Hematopoietic multipotent progenitor cell treated with erythropoietin and hydrocortisone succinate and interleukin-3 and kit ligand, for 17 days (in vitro differentiated cells): Measurements from ENCODE around the gene SCYGR1.
"Not testable (repeated sequence)": the region's sequence is repeated elsewhere in the genome, so short reads cannot be mapped to it uniquely, and the experiment has no call there.

Source experiments
- DNase-seq: peaks from one replicate; pipeline ENCODE4 v3.0.0-alpha.2; 2015; ENCODE audit warnings: low spot score

The SCYGR1 gene

GRCh38 chr2:227370092-227370491 is 17.7 kb downstream of the SCYGR1 start:
- DNase-seq, result no peak

GRCh38 chr2:227368574-227368973 is 19.2 kb downstream of the SCYGR1 start:
- DNase-seq, result no peak

GRCh38 chr2:227367427-227367795 is 20.3 kb downstream of the SCYGR1 start:
- DNase-seq, result no peak

GRCh38 chr2:227366769-227367426 is 20.9 kb downstream of the SCYGR1 start:
- no peak for DNase-seq

- no peak for DNase-seq
Observed at GRCh38 chr2:227365833-227366232, 21.9 kb downstream of the SCYGR1 start.

- not testable (repeated sequence) for DNase-seq
Observed at GRCh38 chr2:227364585-227365263, 23.0 kb downstream of the SCYGR1 start.

GRCh38 chr2:227363756-227364155 is 24.0 kb downstream of the SCYGR1 start:
- DNase-seq, result no peak

GRCh38 chr2:227360351-227360750 is 27.4 kb downstream of the SCYGR1 start:
- no peak for DNase-seq

- no peak for DNase-seq
Observed at GRCh38 chr2:227351639-227352038, 36.1 kb downstream of the SCYGR1 start.

- DNase-seq, result no peak
Observed at GRCh38 chr2:227349989-227350612, 37.6 kb downstream of the SCYGR1 start.

GRCh38 chr2:227348324-227348723 is 39.4 kb downstream of the SCYGR1 start:
- no peak for DNase-seq

GRCh38 chr2:227347117-227347516 is 40.6 kb downstream of the SCYGR1 start:
- no peak for DNase-seq

GRCh38 chr2:227344231-227344630 is 43.5 kb downstream of the SCYGR1 start:
- DNase-seq, result no peak

- no peak for DNase-seq
Observed at GRCh38 chr2:227341553-227341952, 46.2 kb downstream of the SCYGR1 start.

- no peak for DNase-seq
Observed at GRCh38 chr2:227340106-227340505, 47.6 kb downstream of the SCYGR1 start.

- no peak for DNase-seq
Observed at GRCh38 chr2:227339098-227339599, 48.6 kb downstream of the SCYGR1 start.
